Tibial artery (tissue), 4 donors: Measurements from ENCODE around the gene IFT27.

ENCODE experiments used
- DNase-seq, 2 donors: peaks; one replicate each; pipeline ENCODE4 v3.0.0-alpha.2; 2019
- H3K27ac ChIP-seq, 2 donors: fragments of 200-600 bp; sonication (generic) in 1 of 2; 1 replicate in 1 of 2; 2 replicates in 1 of 2; pipeline ENCODE4 v1.5.1; 2018 to 2019; ENCODE audit warnings: mild to moderate bottlenecking in 1 of 2
- H3K27me3 ChIP-seq, 2 donors: fragments of 200-600 bp; sonication (generic) in 1 of 2; one replicate each; pipeline versions ENCODE4 v1.5.1 to v1.6.0; 2016 to 2019
- H3K36me3 ChIP-seq, 3 donors: fragments of 200-600 bp; sonication (generic) in 2 of 3; one replicate each; pipeline ENCODE4 v1.5.1; 2016 to 2019; ENCODE audit warnings: mild to moderate bottlenecking in 2 of 3
- H3K4me1 ChIP-seq, 4 donors: fragments of 200-600 bp; sonication (generic) in 2 of 4; 1 replicate in 3 of 4; 2 replicates in 1 of 4; pipeline ENCODE4 v1.5.1; 2016 to 2019
- H3K4me3 ChIP-seq, 2 donors: fragments of 200-600 bp; sonication (generic) in 1 of 2; 1 replicate in 1 of 2; 2 replicates in 1 of 2; pipeline ENCODE4 v1.5.1; 2018 to 2019; ENCODE audit warnings: mild to moderate bottlenecking in 2 of 2
- H3K9me3 ChIP-seq, 3 donors: fragments of 200-600 bp; sonication (generic) in 1 of 3; one replicate each; pipeline ENCODE4 v1.5.1; 2016 to 2019
- CTCF ChIP-seq, 2 experiments: fragments of 200-600 bp in 1 of 2; fragments of 450-650 bp in 1 of 2; IDR thresholded peaks; one replicate each; pipeline ENCODE4 v1.5.1; 2017 to 2019; ENCODE audit warnings: antibody characterized with exemption in 2 of 2, mild to moderate bottlenecking in 1 of 2, moderate library complexity in 1 of 2
- intact Hi-C: fragments of 100-400 bp; cut with DNase I; formaldehyde crosslinking; loops from one replicate; pipeline ENCODE4 v1.15.0; 2023; ENCODE audit warnings: low total_unique reads

The IFT27 gene

GRCh38 chr22:36818010-36818642 lies 42.2 kb upstream of the IFT27 start:
- intact Hi-C loops: no loop called here
- H3K27me3 ChIP-seq: peaks cover 0 to 91% of the 10 kb centered on the region in 2 donors

GRCh38 chr22:36817525-36817848 lies 41.6 kb upstream of the IFT27 start:
- peaks cover 0 to 90% of the 10 kb centered on the region in 2 donors for H3K27me3 ChIP-seq

More at GRCh38 chr22:36818010-36818642, 42.2 kb upstream of the IFT27 start:
- H3K36me3 ChIP-seq: no peaks in the 10 kb centered on the region
- no peak overlapping the region for H3K27ac ChIP-seq
- TF ChIP-seq CTCF (IDR thresholded peaks at IDR 0.05): no peak
- no peak overlapping the region for H3K4me3 ChIP-seq
- peaks cover 0 to 12% (median 12%) of the 10 kb centered on the region in 4 donors for H3K4me1 ChIP-seq
- DNase-seq: no peak
- H3K9me3 ChIP-seq: no peaks in the 10 kb centered on the region

GRCh38 chr22:36816636-36817524 lies 41.0 kb upstream of the IFT27 start, which contains the start of gene PVALB:
Gene PVALB, minus strand, starts transcription at chr22:36817035. Its CDS starts 30 bp downstream, at chr22:36817005.
- DNase-seq: no peak
- Histone ChIP-seq H3K27me3 (peaks cover 0 to 94% of the 10 kb centered on the region in 2 donors), H3K27ac (no peak within 1 kb of the TSS), H3K4me3 (peak within 1 kb of the TSS in 1 of 2 donors; percentile 10), H3K36me3 (no peaks in the 10 kb centered on the region), H3K9me3 (no peaks in the 10 kb centered on the region), H3K4me1 (peaks cover 0 to 12% (median 12%) of the 10 kb centered on the region in 4 donors)
- intact Hi-C loops: no loop called here
- TF ChIP-seq CTCF (IDR thresholded peaks at IDR 0.05): no peak

More at GRCh38 chr22:36817525-36817848, 41.6 kb upstream of the IFT27 start:
- Histone ChIP-seq H3K4me1 (peaks cover 0 to 12% (median 12%) of the 10 kb centered on the region in 4 donors), H3K9me3 (no peaks in the 10 kb centered on the region), H3K36me3 (no peaks in the 10 kb centered on the region), H3K27ac (no peak overlapping the region), H3K4me3 (no peak overlapping the region)
- no peak for DNase-seq
- TF ChIP-seq CTCF (IDR thresholded peaks at IDR 0.05): no peak
- intact Hi-C loops: no loop called here

GRCh38 chr22:36816339-36816635 lies 40.4 kb upstream of the IFT27 start:
- intact Hi-C loops: no loop called here
- Histone ChIP-seq H3K4me3 (no peak overlapping the region), H3K27me3 (peaks cover 0 to 98% of the 10 kb centered on the region in 2 donors)

More at GRCh38 chr22:36816339-36816635, 40.4 kb upstream of the IFT27 start:
- no peak for TF ChIP-seq CTCF (IDR thresholded peaks at IDR 0.05)
- Histone ChIP-seq H3K27ac (no peak overlapping the region), H3K4me1 (peaks cover 0 to 12% (median 12%) of the 10 kb centered on the region in 4 donors), H3K36me3 (no peaks in the 10 kb centered on the region), H3K9me3 (no peaks in the 10 kb centered on the region)
- no peak for DNase-seq
